Measurements from ENCODE around the gene TSC22D4.

DNA sequence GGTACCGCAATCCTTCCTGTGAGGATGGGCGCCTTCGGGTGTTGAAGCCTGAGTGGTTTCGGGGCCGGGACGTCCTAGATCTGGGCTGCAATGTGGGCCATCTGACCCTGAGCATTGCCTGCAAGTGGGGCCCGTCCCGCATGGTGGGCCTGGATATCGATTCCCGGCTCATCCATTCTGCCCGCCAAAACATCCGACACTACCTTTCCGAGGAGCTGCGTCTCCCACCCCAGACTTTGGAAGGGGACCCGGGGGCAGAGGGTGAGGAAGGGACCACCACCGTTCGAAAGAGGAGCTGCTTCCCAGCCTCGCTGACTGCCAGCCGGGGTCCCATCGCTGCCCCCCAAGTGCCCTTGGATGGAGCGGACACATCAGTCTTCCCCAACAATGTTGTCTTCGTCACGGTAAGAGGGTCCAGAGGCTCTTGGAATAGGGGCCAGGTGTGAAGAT, 47.7 kb downstream of the TSC22D4 start:
- TF ChIP-seq CTCF (tag by site-specific recombination; IDR thresholded peaks at IDR 0.05): no peak
- TF ChIP-seq REST (tag by site-specific recombination; IDR thresholded peaks at IDR 0.05): no peak
- no peak for TF ChIP-seq HOXD13 (CRISPR knock-in tag; IDR thresholded peaks at IDR 0.05; ENCODE audit: borderline replicate concordance)
- no peak for TF ChIP-seq INSM2 (tag by site-specific recombination; IDR thresholded peaks at IDR 0.05)
- TF ChIP-seq, protein P1, sequence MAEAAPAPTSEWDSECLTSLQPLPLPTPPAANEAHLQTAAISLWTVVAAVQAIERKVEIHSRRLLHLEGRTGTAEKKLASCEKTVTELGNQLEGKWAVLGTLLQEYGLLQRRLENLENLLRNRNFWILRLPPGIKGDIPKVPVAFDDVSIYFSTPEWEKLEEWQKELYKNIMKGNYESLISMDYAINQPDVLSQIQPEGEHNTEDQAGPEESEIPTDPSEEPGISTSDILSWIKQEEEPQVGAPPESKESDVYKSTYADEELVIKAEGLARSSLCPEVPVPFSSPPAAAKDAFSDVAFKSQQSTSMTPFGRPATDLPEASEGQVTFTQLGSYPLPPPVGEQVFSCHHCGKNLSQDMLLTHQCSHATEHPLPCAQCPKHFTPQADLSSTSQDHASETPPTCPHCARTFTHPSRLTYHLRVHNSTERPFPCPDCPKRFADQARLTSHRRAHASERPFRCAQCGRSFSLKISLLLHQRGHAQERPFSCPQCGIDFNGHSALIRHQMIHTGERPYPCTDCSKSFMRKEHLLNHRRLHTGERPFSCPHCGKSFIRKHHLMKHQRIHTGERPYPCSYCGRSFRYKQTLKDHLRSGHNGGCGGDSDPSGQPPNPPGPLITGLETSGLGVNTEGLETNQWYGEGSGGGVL (tag by site-specific recombination; IDR thresholded peaks at IDR 0.05): no peak
- no peak for TF ChIP-seq ZNF121 (tag by site-specific recombination; IDR thresholded peaks at IDR 0.05)
- TF ChIP-seq, protein P2, sequence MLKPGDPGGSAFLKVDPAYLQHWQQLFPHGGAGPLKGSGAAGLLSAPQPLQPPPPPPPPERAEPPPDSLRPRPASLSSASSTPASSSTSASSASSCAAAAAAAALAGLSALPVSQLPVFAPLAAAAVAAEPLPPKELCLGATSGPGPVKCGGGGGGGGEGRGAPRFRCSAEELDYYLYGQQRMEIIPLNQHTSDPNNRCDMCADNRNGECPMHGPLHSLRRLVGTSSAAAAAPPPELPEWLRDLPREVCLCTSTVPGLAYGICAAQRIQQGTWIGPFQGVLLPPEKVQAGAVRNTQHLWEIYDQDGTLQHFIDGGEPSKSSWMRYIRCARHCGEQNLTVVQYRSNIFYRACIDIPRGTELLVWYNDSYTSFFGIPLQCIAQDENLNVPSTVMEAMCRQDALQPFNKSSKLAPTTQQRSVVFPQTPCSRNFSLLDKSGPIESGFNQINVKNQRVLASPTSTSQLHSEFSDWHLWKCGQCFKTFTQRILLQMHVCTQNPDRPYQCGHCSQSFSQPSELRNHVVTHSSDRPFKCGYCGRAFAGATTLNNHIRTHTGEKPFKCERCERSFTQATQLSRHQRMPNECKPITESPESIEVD (tag by site-specific recombination; IDR thresholded peaks at IDR 0.05): no peak
- TF ChIP-seq ZNF138 (tag by site-specific recombination; IDR thresholded peaks at IDR 0.05; ENCODE audit: borderline replicate concordance): no peak
- TF ChIP-seq ZNF174 (tag by site-specific recombination; IDR thresholded peaks at IDR 0.05): no peak
- no peak for TF ChIP-seq ZNF510 (tag by site-specific recombination; IDR thresholded peaks at IDR 0.05; ENCODE audit: insufficient replicate concordance)
- TF ChIP-seq ZBTB17 (tag by site-specific recombination; IDR thresholded peaks at IDR 0.05): no peak
